ENCODE data around the gene MLPH.

The MLPH gene

DNA sequence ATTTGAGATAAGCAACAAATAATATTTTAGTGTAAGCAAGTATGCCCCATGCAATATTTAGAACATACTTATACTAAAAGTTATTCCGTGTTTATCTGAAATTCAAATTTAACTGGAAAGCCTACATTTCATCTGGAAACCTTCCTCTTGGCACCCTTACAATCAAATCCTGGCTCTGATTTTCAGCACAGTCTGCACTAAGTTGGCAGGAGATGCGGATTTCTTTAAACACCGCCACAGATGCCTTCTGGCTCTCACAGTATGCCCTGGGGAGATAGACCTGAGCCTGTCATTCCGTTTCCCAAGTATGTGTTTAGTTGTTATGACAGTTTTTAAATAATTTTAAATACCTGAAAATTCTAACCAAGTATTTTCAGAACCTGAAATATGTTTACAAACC, 7.3 kb upstream of the MLPH start:
- peak in 1 of 14 donors; percentile 58 for DNase-seq

DNA sequence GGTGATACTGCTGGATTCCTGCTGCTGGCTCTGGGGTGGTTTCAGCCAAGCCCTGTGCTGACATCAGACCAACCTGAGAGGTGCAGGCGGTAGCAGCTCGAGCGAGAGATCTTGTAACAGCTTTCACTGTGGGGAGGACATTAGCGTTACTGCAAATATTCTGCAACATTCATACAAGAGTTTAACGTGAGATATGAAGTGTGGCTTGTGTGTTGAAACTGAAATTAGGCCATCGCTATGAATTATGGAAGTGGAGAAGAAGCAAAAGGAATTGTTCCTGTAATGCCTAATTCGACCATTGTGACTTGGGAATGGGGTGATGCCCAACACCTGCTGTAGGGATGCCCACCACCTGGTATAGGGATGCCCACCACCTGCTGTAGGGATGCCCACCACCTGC, 6.5 kb upstream of the MLPH start:
- no peak for DNase-seq

GRCh38 chr2:237480988-237481525, 6.0 kb upstream of the MLPH start:
- no peak for DNase-seq

- DNase-seq = peak in 2 of 14 donors; percentile 8 to 13
Measured at GRCh38 chr2:237482485-237482884, 4.6 kb upstream of the MLPH start.

- peak in 1 of 14 donors; percentile 13 for DNase-seq
Measured at GRCh38 chr2:237483018-237483731, 3.9 kb upstream of the MLPH start.

DNA sequence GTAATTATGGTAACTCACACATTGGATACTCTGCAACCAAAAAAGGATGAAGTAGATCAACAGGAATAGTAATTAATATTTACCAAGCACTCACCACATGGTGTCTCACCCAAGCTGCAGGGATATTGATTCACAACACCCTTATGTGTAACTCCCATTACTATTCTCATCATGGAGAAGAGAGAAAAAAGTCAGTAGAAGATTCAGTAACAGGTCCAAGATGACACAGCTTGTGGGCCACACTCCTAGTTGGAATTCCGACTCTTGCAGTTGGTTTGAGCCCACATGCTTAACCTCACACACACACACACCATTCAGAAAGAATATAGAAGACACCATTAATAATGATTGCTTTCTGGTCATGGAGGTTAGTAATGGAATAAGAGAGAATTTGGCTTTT, 1.7 kb upstream of the MLPH start:
- DNase-seq = no peak

- DNase-seq = no peak
Measured at GRCh38 chr2:237485844-237486243, 1.2 kb upstream of the MLPH start.

DNA sequence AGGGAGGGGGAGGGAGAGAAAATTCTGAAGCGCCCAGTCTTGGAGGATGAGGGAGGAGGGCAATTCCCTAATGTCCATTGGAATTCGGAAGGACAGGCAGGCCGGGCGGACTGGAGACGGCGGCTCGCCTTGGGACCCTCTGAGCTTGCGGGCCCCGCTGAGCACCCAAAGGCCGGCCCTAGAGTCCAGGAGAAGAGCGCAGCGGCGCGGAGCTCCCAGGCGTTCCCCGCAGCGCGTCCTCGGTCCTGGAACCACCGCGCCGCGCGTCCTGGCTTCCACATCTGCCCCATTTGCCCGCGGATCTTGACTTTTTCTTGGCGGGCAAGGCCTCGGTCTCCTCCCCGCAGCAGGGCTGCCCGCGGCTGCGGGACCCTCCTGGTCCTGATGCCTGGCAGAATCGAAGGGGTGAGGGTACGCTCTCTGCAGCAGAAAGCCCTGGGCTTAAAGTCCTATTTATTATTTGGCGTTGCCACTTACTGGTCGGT, 675 bp upstream of the MLPH start:
- DNase-seq = no peak

DNA sequence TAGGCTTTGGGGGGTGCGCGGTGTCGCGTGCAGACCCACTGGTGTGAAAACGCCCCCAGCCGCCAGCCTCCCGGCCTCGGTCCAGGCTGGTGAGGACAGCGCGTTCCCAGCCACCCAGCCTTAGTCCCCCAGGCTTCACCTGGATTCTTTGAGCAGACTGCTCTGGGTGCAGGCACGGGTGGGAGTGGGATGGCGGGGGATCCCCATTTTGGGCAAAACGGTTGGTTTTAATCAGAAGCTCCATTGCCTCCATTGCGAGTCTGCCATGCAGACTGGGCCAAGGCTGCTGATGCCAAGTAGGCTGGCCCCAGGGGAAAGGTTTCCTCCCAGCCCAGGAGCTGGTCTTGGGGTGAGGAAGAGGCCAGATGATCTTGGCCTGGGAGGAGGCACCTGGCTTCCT, 445 bp downstream of the MLPH start:
- DNase-seq = no peak

DNA sequence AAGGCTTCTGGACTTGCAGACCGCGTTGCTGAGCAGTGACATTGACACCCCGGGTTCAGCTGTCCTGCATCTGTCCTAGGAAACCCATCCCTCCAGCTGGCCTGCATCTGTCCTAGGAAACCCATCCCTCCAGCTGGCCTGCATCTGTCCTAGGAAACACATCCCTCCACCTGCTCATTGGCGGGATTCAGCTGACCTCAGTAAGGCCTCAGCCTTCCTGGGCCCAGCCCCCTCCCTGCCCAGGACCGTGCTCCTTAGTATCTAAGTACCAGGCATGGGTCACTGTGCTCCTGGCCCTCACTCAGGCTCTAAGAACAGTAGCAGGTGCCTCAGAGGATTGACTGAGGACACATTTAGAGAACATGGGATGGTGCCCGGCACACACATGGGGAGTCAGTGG, 1.2 kb downstream of the MLPH start:
- DNase-seq = no peak

DNA sequence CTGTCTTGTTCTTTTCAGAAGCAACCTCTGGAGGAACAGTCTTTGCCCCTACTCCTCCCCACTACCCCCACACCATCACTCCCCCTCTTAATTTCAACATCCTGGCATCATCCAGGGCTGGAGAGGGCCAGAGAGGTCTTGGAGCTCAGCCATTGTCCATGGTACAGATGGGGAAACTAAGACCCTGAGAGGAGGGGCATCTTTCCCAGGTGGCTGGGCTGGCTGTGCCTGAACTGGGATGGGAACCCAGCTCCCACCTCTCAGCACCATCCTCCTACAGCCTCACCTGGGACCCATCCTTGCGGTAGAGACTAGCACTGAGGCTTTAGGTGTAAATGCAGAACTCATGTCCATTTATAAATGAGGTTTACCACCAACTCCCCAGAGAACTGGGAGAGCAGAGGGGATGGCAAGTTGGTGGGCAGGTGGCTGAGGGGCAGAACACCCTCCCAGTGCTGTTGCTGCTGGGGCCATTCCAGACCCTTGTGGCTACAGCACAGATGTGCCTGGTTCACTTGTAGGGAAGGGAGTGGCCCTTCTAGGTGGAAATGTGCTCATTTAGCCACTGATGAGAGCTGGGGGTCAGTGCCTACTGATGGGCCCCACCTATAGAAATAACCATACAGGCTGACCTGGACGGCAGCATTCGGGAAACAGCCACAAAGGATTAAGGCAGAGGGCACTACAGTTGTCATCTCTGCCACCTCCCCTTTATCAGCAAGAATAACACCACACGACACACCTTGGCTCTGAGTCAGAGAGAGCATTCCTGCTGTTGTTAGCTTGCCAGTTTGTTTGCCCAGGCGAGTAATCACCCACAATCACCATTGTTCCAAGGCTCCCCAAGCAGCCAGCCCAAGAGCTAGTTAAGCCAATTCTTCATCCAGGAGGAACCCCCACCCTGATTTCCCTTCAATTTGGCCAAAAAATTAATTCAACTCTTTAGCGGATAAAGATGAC, 2.1 kb downstream of the MLPH start:
- no peak for DNase-seq

DNA sequence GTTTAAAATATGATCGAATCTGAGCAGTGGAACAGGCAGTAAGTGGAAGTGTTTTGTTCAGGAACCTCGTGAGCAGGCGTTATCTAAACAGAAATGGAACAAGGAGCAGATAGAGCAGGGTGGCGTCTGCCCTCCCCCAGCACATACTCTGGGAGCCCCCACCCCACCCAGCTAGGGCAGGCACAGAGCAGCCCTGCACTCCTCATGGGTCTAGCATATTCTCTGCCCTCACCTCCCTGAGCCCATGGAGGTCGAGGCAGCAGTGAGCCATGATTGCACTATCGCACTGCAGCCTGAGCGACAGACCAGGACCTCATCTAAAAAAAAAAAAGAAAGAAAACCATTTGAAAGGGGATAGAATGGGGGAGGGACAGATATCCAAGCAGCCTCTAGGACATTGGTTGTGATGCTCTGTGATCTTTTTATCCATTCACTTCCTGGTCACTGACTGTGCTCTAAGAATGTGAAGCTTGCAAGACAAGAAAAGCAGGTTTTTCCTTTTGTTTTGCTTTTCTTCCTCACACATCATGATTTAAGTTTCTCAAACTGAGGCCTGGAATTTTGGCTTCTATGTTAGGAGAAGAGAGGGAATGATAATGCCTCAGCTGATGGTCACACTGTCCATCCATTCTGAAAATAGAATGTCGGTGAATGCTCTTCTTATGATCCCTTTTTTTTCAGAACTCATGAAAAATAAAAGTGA, 3.1 kb downstream of the MLPH start:
- no peak for DNase-seq

DNA sequence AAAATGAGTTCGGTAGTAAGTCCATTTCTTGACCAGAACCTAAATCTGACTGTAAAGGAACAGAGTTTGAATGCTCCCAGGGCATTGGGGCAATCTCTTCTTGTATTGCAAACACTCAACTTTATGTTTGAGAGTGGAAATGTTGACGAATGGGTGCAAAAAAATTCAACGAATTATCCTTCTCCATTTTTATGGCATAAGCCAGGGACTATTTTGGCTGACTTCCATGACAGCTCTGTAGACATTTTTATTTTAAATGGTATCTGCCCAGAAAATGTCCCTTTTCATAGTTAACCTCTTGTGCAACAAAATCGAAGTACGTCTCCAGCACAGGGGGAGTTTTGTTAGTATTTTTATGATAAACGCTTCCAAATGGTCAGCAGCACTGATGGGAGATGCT, 3.7 kb downstream of the MLPH start:
- DNase-seq = no peak

GRCh38 chr2:237491515-237492118, 4.6 kb downstream of the MLPH start:
- no peak for DNase-seq

DNA sequence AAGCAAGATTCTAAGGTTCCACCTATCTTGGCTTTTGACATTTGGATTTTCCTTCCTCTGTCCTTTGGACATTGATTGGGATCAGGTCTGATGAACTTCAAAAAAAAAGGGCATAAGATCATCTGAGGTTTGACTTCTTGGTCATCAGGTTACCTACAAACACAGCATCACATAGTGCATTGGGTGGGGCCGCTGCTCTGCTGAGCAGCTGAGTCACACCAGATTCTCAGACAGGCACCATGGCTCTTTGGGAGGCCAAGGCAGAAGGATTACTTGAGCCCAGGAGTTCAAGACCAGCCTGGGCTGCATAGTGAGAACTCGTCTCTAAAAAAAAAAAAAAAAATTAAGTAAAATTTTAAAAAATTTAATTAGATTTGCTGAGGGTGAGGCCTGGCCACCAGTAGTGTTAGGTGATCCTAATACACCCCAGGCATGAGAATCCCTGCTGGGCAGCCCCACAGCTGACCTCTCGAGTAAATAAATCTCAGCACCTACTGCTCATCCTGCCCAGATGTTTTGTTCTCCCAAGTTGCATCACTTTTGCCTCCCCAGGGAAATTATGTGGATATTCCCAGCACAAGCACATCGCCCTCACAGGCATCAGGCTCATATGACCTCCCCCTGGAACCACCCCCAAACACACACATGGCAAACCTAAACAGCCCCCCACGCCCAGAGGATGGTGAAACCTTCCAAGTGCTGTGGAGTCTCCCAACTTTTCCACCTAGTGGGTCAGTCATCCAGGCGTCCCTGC, 5.3 kb downstream of the MLPH start:
- DNase-seq = no peak

GRCh38 chr2:237494066-237494465, 7.0 kb downstream of the MLPH start:
- no peak for DNase-seq

DNA sequence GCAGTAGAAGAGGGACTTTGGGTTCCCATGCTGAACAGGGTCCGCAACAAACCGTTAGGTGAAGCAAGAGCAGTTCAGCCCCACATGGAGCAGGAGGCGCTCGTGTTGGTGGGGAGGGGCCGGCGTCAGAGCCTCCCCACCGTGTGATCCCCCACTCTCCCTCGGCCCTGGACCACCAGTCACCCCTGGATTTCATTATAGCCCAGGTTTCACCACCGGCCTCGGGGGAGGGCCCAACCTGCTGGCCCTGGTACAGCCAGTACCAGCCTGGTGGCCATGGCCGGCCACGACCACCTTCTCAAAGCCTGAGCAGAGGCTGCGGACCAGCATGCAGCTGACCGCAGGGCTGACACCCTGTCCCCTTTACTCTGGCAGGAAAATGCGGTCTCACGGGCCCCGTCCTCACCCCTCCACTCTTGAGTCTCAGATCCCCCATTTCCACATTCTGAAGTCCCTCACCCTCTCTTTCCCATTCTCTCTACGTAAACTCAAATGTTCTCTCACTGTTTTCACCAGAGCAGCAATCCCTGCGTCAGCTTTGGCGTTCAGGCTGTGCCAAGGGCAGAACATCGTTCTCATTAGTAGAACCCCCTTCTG, 8.6 kb downstream of the MLPH start:
- DNase-seq = no peak

DNA sequence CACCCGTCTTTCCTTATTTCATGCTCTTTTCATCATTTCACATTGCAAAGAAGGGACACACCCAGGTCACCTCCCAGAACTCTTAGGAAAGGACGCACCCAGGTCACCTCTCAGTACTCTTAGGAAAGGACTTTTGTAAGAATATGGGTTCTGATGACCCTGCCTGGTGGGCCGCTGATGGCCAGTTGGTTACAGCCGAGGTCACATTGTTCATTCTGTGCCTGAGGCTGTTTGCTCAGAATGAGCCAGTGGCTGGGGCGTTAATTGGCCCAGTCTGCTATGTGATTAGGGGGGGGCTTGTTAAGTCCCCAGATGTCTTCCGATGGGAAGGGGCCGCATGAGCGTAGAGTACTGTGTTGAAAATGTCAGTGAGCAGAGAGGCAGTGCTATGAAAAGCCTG, 9.4 kb downstream of the MLPH start:
- DNase-seq = no peak

GRCh38 chr2:237497009-237497837, 10.2 kb downstream of the MLPH start:
- DNase-seq = no peak

- no peak for DNase-seq
Measured at GRCh38 chr2:237497838-237498186, 10.8 kb downstream of the MLPH start.

Measured in C1 segment of cervical spinal cord (tissue), 14 donors.